ENCODE measurements around the gene AMIGO1. TPM values are rescaled to one million over a fixed set of nuclear protein-coding genes. Genes with fewer than 3 reads are reported as not detected.
A peak's percentile ranks its signal among the peaks of the same experiment; 100 is the strongest.

Gene AMIGO1
- total and polyA plus RNA-seq, 8 donors: 1.6 to 5.8 (median 5.0) TPM

DNA sequence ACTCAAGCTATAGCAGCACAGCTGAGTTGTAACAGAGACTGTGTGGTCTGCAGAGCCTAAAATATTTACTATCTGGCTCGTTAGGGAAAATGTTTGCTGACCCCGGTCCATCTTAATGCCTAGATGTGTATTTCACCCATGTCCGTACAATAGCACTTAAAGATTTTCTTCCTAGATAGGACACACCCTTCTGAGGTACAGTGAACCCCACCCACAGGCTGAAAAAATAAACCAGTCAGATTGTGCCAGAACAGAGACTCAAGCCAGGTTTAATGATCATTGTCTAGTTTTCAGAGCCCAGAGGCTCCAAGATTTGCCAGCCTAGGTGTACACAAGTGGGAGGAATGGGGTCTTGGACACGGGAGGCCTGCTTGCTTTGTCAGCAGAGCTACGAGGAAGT, 5.6 kb downstream of the AMIGO1 start:
- intact Hi-C loops (cut with DNase I): no loop called here
- 73 to 79% methylated on average over 5 of the region's 5 CpGs for WGBS, 2 donors
- H3K27ac ChIP-seq: no peak overlapping the region
- no peaks in the 10 kb centered on the region for H3K9me3 ChIP-seq
- no peak overlapping the region for H3K4me3 ChIP-seq
- no peak for FAIRE-seq
- no peak for ATAC-seq
- H3K27me3 ChIP-seq: no peaks in the 10 kb centered on the region
- TF ChIP-seq, protein P1, sequence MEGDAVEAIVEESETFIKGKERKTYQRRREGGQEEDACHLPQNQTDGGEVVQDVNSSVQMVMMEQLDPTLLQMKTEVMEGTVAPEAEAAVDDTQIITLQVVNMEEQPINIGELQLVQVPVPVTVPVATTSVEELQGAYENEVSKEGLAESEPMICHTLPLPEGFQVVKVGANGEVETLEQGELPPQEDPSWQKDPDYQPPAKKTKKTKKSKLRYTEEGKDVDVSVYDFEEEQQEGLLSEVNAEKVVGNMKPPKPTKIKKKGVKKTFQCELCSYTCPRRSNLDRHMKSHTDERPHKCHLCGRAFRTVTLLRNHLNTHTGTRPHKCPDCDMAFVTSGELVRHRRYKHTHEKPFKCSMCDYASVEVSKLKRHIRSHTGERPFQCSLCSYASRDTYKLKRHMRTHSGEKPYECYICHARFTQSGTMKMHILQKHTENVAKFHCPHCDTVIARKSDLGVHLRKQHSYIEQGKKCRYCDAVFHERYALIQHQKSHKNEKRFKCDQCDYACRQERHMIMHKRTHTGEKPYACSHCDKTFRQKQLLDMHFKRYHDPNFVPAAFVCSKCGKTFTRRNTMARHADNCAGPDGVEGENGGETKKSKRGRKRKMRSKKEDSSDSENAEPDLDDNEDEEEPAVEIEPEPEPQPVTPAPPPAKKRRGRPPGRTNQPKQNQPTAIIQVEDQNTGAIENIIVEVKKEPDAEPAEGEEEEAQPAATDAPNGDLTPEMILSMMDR (IDR thresholded peaks at IDR 0.05): no peak
- no peaks in the 10 kb centered on the region for H3K36me3 ChIP-seq
- peaks cover 0 to 6% (median 0%) of the 10 kb centered on the region in 3 donors for H3K4me1 ChIP-seq
- DNase-seq: no peak

DNA sequence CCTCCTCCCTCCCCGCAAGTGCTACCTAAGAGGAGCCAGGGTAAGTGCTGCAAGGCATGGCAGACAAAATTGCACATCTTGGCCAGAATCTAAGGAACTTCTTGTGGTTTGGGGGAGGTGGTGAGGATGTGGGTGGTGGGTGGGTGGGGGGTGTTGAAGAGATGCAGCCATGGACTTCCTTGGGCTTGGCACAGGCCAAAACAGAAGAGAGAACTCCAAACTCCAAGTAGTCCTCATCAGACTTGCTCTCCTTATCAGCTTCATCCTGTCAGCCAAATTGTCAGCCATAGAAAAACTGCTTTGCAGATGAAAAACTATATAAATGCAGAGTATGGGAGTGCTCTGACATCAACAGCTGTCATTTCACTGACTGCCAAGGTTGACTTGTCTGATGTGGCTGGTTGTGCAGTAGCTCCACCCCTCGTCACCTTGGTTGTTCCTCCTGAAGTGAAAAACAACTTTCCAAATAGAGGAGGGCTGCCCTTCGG, 7.1 kb downstream of the AMIGO1 start:
- intact Hi-C loops (cut with DNase I): no loop called here
- FAIRE-seq (no peak), ATAC-seq (peak; percentile 38 to 70 (median 64)), DNase-seq (no peak)
- peaks cover 0 to 6% (median 0%) of the 10 kb centered on the region in 3 donors for H3K4me1 ChIP-seq
- H3K27me3 ChIP-seq: no peaks in the 10 kb centered on the region
- no peaks in the 10 kb centered on the region for H3K9me3 ChIP-seq
- no peak overlapping the region for H3K27ac ChIP-seq
- no peak overlapping the region for H3K4me3 ChIP-seq
- H3K36me3 ChIP-seq: no peaks in the 10 kb centered on the region
- WGBS, 2 donors: 54 to 60% methylated on average over 3 of the region's 3 CpGs
- TF ChIP-seq, protein P1 (IDR thresholded peaks at IDR 0.05): no peak

DNA sequence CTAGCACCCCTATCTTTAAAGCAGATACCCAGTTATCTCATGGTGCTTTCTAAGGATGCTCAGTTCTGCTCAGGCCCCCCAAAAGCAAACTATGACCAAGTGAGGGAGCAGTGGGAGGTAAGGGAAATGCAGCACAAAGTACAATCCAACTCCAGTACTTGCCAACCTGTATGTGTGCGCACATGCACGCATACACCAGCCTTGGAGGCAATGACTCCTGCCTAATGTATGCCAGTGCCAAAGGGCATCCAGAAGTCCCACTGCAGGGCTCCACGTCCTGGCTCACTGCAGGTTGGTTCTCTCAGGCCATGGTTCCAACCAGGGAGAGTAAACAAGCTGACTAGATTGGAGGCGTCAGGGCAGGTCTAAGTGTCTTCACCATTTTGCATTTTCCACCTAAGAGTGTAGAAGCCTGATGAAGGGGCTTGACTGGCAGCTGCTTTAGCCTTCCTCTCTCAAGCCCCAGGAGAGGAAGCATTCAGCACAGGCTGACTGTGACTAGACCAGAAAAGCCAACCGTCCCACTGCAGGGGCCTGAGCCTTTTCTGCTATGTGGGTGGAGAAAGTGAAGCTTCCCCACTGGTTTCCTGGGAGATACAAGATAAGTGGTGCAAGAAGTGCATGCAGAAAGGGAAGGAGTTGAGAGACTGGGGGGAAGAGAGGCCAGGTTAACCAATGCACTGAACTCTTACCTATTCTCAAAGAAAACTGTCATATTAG, 7.7 kb downstream of the AMIGO1 start:
- ATAC-seq: no peak
- TF ChIP-seq, protein P1 (IDR thresholded peaks at IDR 0.05): no peak
- no peak for FAIRE-seq
- Histone ChIP-seq H3K4me1 (peaks cover 0 to 6% (median 0%) of the 10 kb centered on the region in 3 donors), H3K27me3 (no peaks in the 10 kb centered on the region), H3K9me3 (no peaks in the 10 kb centered on the region), H3K4me3 (no peak overlapping the region), H3K27ac (no peak overlapping the region), H3K36me3 (peaks cover 0 to under 1% (median 0%) of the 10 kb centered on the region in 3 donors)
- WGBS, 2 donors: 76 to 78% methylated on average over 5 of the region's 5 CpGs
- intact Hi-C loops (cut with DNase I): no loop called here
- DNase-seq: no peak

DNA sequence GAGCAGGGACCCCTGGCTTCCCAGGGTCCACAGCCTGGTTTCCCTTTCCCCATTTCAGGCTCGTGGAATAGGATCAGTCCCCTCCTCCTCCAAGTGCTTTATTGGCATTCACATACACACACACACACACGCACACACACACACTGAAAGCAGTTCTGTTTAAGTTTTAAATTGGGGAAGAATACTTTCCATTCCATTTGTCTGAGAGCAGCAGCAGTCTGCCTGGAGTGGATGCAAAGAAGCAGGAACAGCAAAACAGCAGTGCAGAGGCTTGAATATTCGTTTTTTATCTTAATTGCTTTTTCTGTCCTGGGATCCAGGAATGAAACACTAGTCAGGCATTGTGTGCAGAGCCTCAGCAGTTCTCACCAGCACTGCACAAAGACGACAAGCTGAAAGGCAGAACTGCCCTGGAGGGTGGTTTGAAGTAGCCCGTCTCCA, 8.6 kb downstream of the AMIGO1 start:
- H3K9me3 ChIP-seq: no peaks in the 10 kb centered on the region
- peaks cover 0 to 6% (median 0%) of the 10 kb centered on the region in 3 donors for H3K4me1 ChIP-seq
- H3K36me3 ChIP-seq: peaks cover 0 to 9% (median 3%) of the 10 kb centered on the region in 3 donors
- H3K27me3 ChIP-seq: no peaks in the 10 kb centered on the region
- DNase-seq (no peak), FAIRE-seq (no peak), ATAC-seq (peak in 1 of 4 donors; percentile 9)
- H3K4me3 ChIP-seq: no peak overlapping the region
- WGBS, 2 donors: 54 to 64% methylated on average over 5 of the region's 5 CpGs
- intact Hi-C loops (cut with DNase I): no loop called here
- H3K27ac ChIP-seq: no peak overlapping the region
- TF ChIP-seq, protein P1 (IDR thresholded peaks at IDR 0.05): no peak

Data from pancreas (tissue), 10 donors.